Rectal smooth muscle tissue (tissue), 1 donor: Measurements from ENCODE around the gene ARID1A.
"Not testable (repeated sequence)": the region's sequence is repeated elsewhere in the genome, so short reads cannot be mapped to it uniquely, and the experiment has no call there.

Source experiments
- H3K27ac ChIP-seq: one replicate; pipeline ENCODE4 v1.7.0; 2013; ENCODE audit warnings: low read depth, low read length, inconsistent platforms
- H3K27me3 ChIP-seq: one replicate; pipeline ENCODE4 v1.7.0; 2013; ENCODE audit warnings: low read length; ENCODE audit not compliant: control insufficient read depth, insufficient read depth
- H3K36me3 ChIP-seq: one replicate; pipeline ENCODE4 v1.7.0; 2013; ENCODE audit warnings: low read length; ENCODE audit not compliant: control insufficient read depth, insufficient read depth
- H3K4me1 ChIP-seq: one replicate; pipeline ENCODE4 v1.7.0; 2013; ENCODE audit warnings: low read length; ENCODE audit not compliant: control insufficient read depth, insufficient read depth
- H3K4me3 ChIP-seq: one replicate; pipeline ENCODE4 v1.7.0; 2013; ENCODE audit warnings: low read length
- H3K9ac ChIP-seq: one replicate; pipeline ENCODE4 v1.7.0; 2013; ENCODE audit warnings: low read length

ARID1A gene

GRCh38 chr1:26789931-26790330 lies 94.1 kb downstream of the ARID1A start:
- no peak overlapping the region for H3K27ac ChIP-seq
- H3K4me3 ChIP-seq, result no peak overlapping the region
- no peak overlapping the region for H3K9ac ChIP-seq
- H3K4me1 ChIP-seq, result peaks cover 16% of the 10 kb centered on the region
- H3K27me3 ChIP-seq, result no peaks in the 10 kb centered on the region
- peaks cover 11% of the 10 kb centered on the region for H3K36me3 ChIP-seq

GRCh38 chr1:26790551-26790953 lies 94.7 kb downstream of the ARID1A start:
- Histone ChIP-seq H3K9ac (no peak overlapping the region), H3K36me3 (peaks cover 12% of the 10 kb centered on the region), H3K27ac (no peak overlapping the region), H3K4me1 (peaks cover 16% of the 10 kb centered on the region), H3K4me3 (no peak overlapping the region), H3K27me3 (no peaks in the 10 kb centered on the region)

GRCh38 chr1:26791148-26791547 lies 95.3 kb downstream of the ARID1A start:
- no peak overlapping the region for H3K9ac ChIP-seq
- no peak overlapping the region for H3K27ac ChIP-seq
- H3K36me3 ChIP-seq, result peaks cover 12% of the 10 kb centered on the region
- no peak overlapping the region for H3K4me3 ChIP-seq
- H3K27me3 ChIP-seq, result no peaks in the 10 kb centered on the region
- peaks cover 11% of the 10 kb centered on the region for H3K4me1 ChIP-seq

GRCh38 chr1:26791626-26792025 lies 95.8 kb downstream of the ARID1A start:
- H3K27me3 ChIP-seq, result no peaks in the 10 kb centered on the region
- H3K4me1 ChIP-seq, result peaks cover 6% of the 10 kb centered on the region
- H3K27ac ChIP-seq, result no peak overlapping the region
- H3K9ac ChIP-seq, result no peak overlapping the region
- peaks cover 12% of the 10 kb centered on the region for H3K36me3 ChIP-seq
- H3K4me3 ChIP-seq, result no peak overlapping the region

GRCh38 chr1:26792924-26793323 lies 97.1 kb downstream of the ARID1A start:
- Histone ChIP-seq H3K4me1 (no peaks in the 10 kb centered on the region), H3K9ac (no peak overlapping the region)

GRCh38 chr1:26794391-26794790 lies 98.6 kb downstream of the ARID1A start:
- H3K4me3 ChIP-seq, result no peak overlapping the region
- H3K36me3 ChIP-seq, result peaks cover 12% of the 10 kb centered on the region
- H3K27me3 ChIP-seq, result no peaks in the 10 kb centered on the region
- no peak overlapping the region for H3K9ac ChIP-seq
- no peak overlapping the region for H3K27ac ChIP-seq
- peaks cover 6% of the 10 kb centered on the region for H3K4me1 ChIP-seq

More at GRCh38 chr1:26792924-26793323, 97.1 kb downstream of the ARID1A start:
- no peaks in the 10 kb centered on the region for H3K27me3 ChIP-seq
- H3K36me3 ChIP-seq, result peaks cover 12% of the 10 kb centered on the region
- no peak overlapping the region for H3K27ac ChIP-seq
- no peak overlapping the region for H3K4me3 ChIP-seq

- Histone ChIP-seq H3K27me3 (no peaks in the 10 kb centered on the region), H3K4me1 (peaks cover 15% of the 10 kb centered on the region), H3K36me3 (peaks cover 12% of the 10 kb centered on the region), H3K9ac (no peak overlapping the region), H3K27ac (no peak overlapping the region), H3K4me3 (no peak overlapping the region)
Observed at GRCh38 chr1:26797627-26798026, 101.8 kb downstream of the ARID1A start.

- Histone ChIP-seq H3K27ac (peak overlapping the region; percentile 74), H3K4me3 (peak overlapping the region; percentile 5), H3K27me3 (no peaks in the 10 kb centered on the region), H3K4me1 (peaks cover 15% of the 10 kb centered on the region), H3K9ac (no peak overlapping the region), H3K36me3 (peaks cover 4% of the 10 kb centered on the region)
Observed at GRCh38 chr1:26799479-26800142, 103.8 kb downstream of the ARID1A start.

GRCh38 chr1:26803932-26804331 lies 108.1 kb downstream of the ARID1A start:
- not testable (repeated sequence) for H3K27ac ChIP-seq, H3K9ac ChIP-seq, H3K4me3 ChIP-seq, H3K27me3 ChIP-seq, H3K36me3 ChIP-seq
- peaks cover 12% of the 10 kb centered on the region for H3K4me1 ChIP-seq

GRCh38 chr1:26810105-26810504 lies 114.3 kb downstream of the ARID1A start:
- H3K27ac ChIP-seq, H3K9ac ChIP-seq, H3K36me3 ChIP-seq, H3K27me3 ChIP-seq, H3K4me1 ChIP-seq, H3K4me3 ChIP-seq: not testable (repeated sequence)

- H3K9ac ChIP-seq, result no peak overlapping the region
- no peaks in the 10 kb centered on the region for H3K36me3 ChIP-seq
- H3K4me3 ChIP-seq, result no peak overlapping the region
- H3K27ac ChIP-seq, result no peak overlapping the region
- no peaks in the 10 kb centered on the region for H3K4me1 ChIP-seq
- no peaks in the 10 kb centered on the region for H3K27me3 ChIP-seq
Observed at GRCh38 chr1:26811057-26811456, 115.2 kb downstream of the ARID1A start.

- no peaks in the 10 kb centered on the region for H3K27me3 ChIP-seq
- no peak overlapping the region for H3K9ac ChIP-seq
Observed at GRCh38 chr1:26811708-26812107, 115.9 kb downstream of the ARID1A start.

GRCh38 chr1:26814377-26814776 lies 118.6 kb downstream of the ARID1A start:
- H3K27ac ChIP-seq, result no peak overlapping the region
- H3K4me1 ChIP-seq, result no peaks in the 10 kb centered on the region
- H3K4me3 ChIP-seq, result no peak overlapping the region
- no peak overlapping the region for H3K9ac ChIP-seq
- H3K27me3 ChIP-seq, result no peaks in the 10 kb centered on the region
- no peaks in the 10 kb centered on the region for H3K36me3 ChIP-seq

More at GRCh38 chr1:26811708-26812107, 115.9 kb downstream of the ARID1A start:
- Histone ChIP-seq H3K4me1 (no peaks in the 10 kb centered on the region), H3K27ac (no peak overlapping the region), H3K36me3 (no peaks in the 10 kb centered on the region), H3K4me3 (no peak overlapping the region)
